ENCODE results near the gene EEFSEC. TPM values are rescaled to one million over a fixed set of nuclear protein-coding genes. Genes with fewer than 3 reads are reported as not detected.

Gene EEFSEC
- total RNA-seq, 1 donor from 2014 or later, result 6.1 TPM

DNA sequence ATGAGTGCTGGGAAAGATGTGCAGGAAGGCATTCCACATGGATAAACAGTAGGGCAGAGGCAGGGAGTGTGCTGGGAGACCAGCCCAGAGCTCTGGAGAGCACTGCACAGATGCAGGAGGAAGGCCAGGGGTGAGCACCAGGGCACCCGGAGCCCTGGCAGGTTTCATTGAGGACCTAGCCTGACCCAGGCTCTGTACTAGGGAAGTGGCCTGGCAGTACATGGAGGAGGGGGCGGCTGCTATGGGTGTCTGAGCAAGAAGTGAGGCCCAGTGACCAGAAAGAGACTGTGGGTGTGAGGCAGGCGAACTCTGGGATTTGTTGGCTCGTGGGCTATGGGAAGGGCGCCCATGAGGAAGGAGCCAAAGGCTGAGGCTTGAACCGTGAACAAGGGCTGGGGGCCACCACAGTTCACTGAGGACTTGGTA lies 174.3 kb downstream of the EEFSEC start:
- no peaks in the 10 kb centered on the region for H3K9me3 ChIP-seq (ENCODE audit: insufficient read depth, low read depth, low read length)
- no peaks in the 10 kb centered on the region for H3K36me3 ChIP-seq (ENCODE audit: insufficient read depth, low read length)
- FAIRE-seq (no peak), DNase-seq (ENCODE audit: low read depth) (no peak)
- no peaks in the 10 kb centered on the region for H3K4me1 ChIP-seq (ENCODE audit: insufficient read depth, low read length)
- Mint-ChIP-seq H3K4me1 (ENCODE audit: low read depth, unreplicated experiment) (no peaks in the 10 kb centered on the region), H3K27me3 (ENCODE audit: low read depth, unreplicated experiment) (peaks cover 15% of the 10 kb centered on the region), H3K36me3 (ENCODE audit: low read depth, unreplicated experiment) (peaks cover 4% of the 10 kb centered on the region), H3K27ac (ENCODE audit: unreplicated experiment) (no peak overlapping the region), H3K9me3 (ENCODE audit: unreplicated experiment) (no peaks in the 10 kb centered on the region), H3K4me3 (ENCODE audit: unreplicated experiment) (no peak overlapping the region)
- no peaks in the 10 kb centered on the region for H3K27me3 ChIP-seq (ENCODE audit: insufficient read depth, low read length)
- no peak overlapping the region for H3K27ac ChIP-seq (ENCODE audit: low read depth, low read length)
- no peak overlapping the region for H3K4me3 ChIP-seq (ENCODE audit: insufficient read depth, low read depth, low read length)
- no peak overlapping the region for H2AFZ ChIP-seq (ENCODE audit: low read depth, low read length)
- H3K9ac ChIP-seq (ENCODE audit: low read length), result no peak overlapping the region
- TF ChIP-seq EZH2 (IDR thresholded peaks at IDR 0.05; ENCODE audit: insufficient read depth, low read length), result no peak
- TF ChIP-seq, protein P1, sequence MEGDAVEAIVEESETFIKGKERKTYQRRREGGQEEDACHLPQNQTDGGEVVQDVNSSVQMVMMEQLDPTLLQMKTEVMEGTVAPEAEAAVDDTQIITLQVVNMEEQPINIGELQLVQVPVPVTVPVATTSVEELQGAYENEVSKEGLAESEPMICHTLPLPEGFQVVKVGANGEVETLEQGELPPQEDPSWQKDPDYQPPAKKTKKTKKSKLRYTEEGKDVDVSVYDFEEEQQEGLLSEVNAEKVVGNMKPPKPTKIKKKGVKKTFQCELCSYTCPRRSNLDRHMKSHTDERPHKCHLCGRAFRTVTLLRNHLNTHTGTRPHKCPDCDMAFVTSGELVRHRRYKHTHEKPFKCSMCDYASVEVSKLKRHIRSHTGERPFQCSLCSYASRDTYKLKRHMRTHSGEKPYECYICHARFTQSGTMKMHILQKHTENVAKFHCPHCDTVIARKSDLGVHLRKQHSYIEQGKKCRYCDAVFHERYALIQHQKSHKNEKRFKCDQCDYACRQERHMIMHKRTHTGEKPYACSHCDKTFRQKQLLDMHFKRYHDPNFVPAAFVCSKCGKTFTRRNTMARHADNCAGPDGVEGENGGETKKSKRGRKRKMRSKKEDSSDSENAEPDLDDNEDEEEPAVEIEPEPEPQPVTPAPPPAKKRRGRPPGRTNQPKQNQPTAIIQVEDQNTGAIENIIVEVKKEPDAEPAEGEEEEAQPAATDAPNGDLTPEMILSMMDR (IDR thresholded peaks at IDR 0.05; ENCODE audit: insufficient read depth, low read depth, low read length), result no peak
- no peaks in the 10 kb centered on the region for H4K20me1 ChIP-seq (ENCODE audit: insufficient read depth, low read length)
- no peaks in the 10 kb centered on the region for H3K79me2 ChIP-seq (ENCODE audit: insufficient read depth, low read length)
- no peak overlapping the region for H3K4me2 ChIP-seq (ENCODE audit: low read length)

DNA sequence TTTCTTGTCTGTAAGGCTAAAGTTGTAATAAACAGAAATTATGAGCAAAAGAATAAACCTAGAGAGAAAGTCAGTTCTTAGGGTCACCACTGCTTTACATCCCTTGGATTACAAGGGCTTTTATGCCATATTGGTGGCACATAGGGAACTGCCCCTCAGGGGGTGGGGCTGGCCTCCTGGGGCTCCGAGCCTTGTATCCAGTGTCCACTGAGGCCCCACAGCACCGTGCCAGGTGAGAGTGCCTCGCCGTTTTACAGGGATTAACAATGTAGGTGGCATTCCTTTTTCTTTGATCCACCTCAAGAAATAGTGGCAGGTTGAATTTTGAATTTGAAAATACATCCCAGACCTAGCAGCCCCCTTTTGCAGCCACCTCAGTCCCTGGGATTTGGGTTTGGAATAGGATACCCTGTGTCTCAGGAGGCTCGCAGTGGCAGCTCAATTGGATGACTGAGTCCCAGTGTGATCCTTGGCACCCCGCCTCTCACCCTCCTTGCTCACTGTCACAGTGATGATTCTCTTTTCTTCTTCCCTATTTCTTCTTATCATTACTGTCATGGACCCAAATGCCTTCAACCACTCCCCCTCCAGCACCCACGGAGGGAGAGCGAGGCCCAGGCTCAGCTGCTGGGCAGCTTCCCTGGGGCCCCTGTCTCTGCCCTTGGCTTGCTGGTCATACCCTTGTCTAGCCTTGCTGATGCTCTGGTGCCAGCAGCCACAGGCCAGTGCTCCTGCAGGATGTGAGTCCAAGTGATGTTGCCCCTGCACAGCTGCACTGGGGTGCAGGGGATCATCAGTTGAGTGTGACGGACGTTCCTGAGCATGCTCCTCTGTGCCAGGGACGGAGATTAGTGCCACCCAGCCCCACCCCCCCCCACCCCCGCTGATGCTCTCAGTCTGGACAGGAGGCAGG lies 175.5 kb downstream of the EEFSEC start:
- Histone ChIP-seq H3K79me2 (ENCODE audit: insufficient read depth, low read length) (no peaks in the 10 kb centered on the region), H3K9me3 (ENCODE audit: insufficient read depth, low read depth, low read length) (no peaks in the 10 kb centered on the region), H2AFZ (ENCODE audit: low read depth, low read length) (no peak overlapping the region), H4K20me1 (ENCODE audit: insufficient read depth, low read length) (no peaks in the 10 kb centered on the region), H3K36me3 (ENCODE audit: insufficient read depth, low read length) (no peaks in the 10 kb centered on the region), H3K4me3 (ENCODE audit: insufficient read depth, low read depth, low read length) (no peak overlapping the region), H3K4me1 (ENCODE audit: insufficient read depth, low read length) (no peaks in the 10 kb centered on the region), H3K4me2 (ENCODE audit: low read length) (no peak overlapping the region), H3K27me3 (ENCODE audit: insufficient read depth, low read length) (no peaks in the 10 kb centered on the region), H3K27ac (ENCODE audit: low read depth, low read length) (no peak overlapping the region), H3K9ac (ENCODE audit: low read length) (no peak overlapping the region)
- Mint-ChIP-seq H3K36me3 (ENCODE audit: low read depth, unreplicated experiment) (peaks cover 5% of the 10 kb centered on the region), H3K27me3 (ENCODE audit: low read depth, unreplicated experiment) (peaks cover 22% of the 10 kb centered on the region), H3K4me3 (ENCODE audit: unreplicated experiment) (no peak overlapping the region), H3K4me1 (ENCODE audit: low read depth, unreplicated experiment) (no peaks in the 10 kb centered on the region), H3K27ac (ENCODE audit: unreplicated experiment) (no peak overlapping the region), H3K9me3 (ENCODE audit: unreplicated experiment) (no peaks in the 10 kb centered on the region)
- FAIRE-seq (no peak), DNase-seq (ENCODE audit: low read depth) (no peak)
- TF ChIP-seq EZH2 (IDR thresholded peaks at IDR 0.05; ENCODE audit: insufficient read depth, low read length), result no peak
- TF ChIP-seq, protein P1 (IDR thresholded peaks at IDR 0.05; ENCODE audit: insufficient read depth, low read depth, low read length), result no peak
